HEK293T (cell line): ENCODE measurements around the gene RRP9.

Source experiments
- BHLHE40 ChIP-seq: fragments of 450-650 bp; IDR thresholded peaks from 2 replicates; pipeline ENCODE4 v1.6.1; 2016; ENCODE audit warnings: mild to moderate bottlenecking, moderate library complexity, borderline replicate concordance
- HDGF ChIP-seq: fragments of 450-650 bp; IDR thresholded peaks from 2 replicates; pipeline ENCODE4 v1.6.1; 2017; ENCODE audit warnings: antibody characterized with exemption, borderline replicate concordance
- NFRKB ChIP-seq: fragments of 450-650 bp; IDR thresholded peaks from 2 replicates; pipeline ENCODE4 v1.6.1; 2016; ENCODE audit warnings: mild to moderate bottlenecking, moderate library complexity
- PKNOX1 ChIP-seq: fragments of 450-650 bp; IDR thresholded peaks from 2 replicates; pipeline ENCODE4 v1.6.1; 2016
- SP1 ChIP-seq: fragments of 450-650 bp; IDR thresholded peaks from 2 replicates; pipeline ENCODE4 v1.6.1; 2017
- SUZ12 ChIP-seq: fragments of 450-650 bp; IDR thresholded peaks from 2 replicates; pipeline ENCODE4 v1.6.1; 2016; ENCODE audit warnings: mild to moderate bottlenecking
- ZNF384 ChIP-seq: fragments of 450-650 bp; IDR thresholded peaks from 2 replicates; pipeline ENCODE4 v1.6.1; 2016

DNA sequence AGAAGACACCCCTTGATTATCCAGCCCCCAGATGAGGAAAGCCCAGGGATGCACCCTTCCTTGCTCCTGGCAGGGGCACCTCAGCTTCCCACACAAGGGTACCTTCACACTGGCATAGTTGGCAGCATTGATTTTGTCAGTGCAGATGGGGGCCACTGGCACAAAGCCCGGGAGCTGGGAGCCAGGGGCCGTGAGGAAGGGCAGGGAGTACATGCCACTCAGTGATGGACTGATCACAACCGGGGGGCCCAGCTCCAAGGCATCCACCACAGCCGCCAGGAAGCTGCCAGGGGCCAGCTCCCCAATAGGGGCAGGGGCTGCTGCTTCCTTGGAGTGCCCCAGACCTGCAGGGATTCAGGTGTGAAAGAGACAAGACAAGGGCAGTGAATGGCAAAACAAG, 28.1 kb upstream of the RRP9 start:
- TF ChIP-seq SUZ12 = no peak
- TF ChIP-seq BHLHE40 = no peak
- TF ChIP-seq ZNF384 = no peak
- TF ChIP-seq HDGF = no peak
- TF ChIP-seq NFRKB = no peak
- TF ChIP-seq PKNOX1 = no peak
- no peak for TF ChIP-seq SP1
